Activated CD4-positive, CD25-positive, alpha-beta regulatory T cell (primary cell): ENCODE data around the gene DYNLT1.
"Not testable (repeated sequence)": the region's sequence is repeated elsewhere in the genome, so short reads cannot be mapped to it uniquely, and the experiment has no call there.

Source experiments
- DNase-seq, 4 experiments: peaks; one replicate each; lab custom pipeline; 2025; lab: John Stamatoyannopoulos, UW

The DYNLT1 gene

DNA sequence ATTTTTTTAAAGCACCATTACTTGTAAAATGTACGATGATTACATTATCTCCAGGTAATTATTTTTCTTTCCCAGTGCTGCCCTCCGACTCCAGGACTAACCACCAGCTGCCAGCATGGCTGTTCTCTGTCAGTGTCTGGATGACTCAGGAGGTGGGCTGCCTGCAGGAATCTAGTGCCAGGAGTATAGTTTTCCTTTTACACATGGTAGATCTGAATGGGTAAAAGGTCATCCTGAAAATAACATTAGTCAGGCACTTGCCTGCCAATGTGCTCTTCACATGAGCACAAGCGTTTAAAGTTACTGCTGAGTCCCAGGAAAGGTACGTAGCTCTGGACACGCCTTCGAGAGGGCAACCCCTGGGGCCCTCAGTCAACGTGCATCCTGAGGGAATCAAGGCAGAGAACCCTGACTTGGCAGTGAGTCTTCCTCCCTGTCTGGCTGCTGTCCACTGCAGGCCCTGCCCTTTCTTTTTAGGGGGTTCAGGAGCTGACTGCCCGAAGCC is 2.4 kb downstream of the DYNLT1 start:
- no peak for DNase-seq

DNA sequence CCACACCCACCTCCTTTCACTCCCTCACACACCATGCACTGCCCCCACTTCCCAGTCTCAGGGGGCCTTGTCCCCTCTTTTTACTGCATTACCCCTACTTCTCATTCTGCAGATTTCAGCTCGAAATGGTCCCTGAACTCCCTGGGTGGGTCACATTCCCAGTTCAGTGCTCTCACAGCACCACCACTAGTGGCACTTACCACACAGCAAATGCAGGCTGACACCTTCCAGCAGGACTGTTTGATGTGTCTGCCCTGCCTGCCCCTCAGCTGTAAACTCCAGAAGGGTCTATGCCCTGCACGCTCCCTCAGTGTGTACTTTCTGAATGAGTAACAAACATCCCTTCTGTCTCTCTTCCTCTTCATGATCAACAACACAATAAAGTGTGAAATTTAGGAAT is 4.0 kb downstream of the DYNLT1 start:
- DNase-seq, result no peak

DNA sequence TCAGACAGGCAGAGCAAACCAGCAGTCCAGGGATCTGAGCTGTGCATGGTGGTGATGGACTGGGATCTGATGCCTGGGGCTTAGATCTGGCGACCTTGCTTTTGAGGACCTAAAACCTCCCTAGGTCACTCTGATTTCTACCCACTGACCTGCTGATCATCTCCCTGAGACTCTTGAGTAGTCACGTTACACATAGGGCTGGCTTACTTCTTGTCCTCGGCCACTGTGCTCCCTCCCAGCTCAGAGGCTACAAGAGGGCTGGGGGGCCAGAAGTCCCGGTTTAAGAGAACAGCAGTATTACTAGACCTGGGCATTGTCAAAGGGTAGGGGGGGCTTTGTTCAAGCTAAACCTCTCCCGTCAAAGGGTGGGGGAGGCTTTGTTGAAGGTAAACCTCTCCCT is 5.5 kb downstream of the DYNLT1 start:
- DNase-seq, result no peak

DNA sequence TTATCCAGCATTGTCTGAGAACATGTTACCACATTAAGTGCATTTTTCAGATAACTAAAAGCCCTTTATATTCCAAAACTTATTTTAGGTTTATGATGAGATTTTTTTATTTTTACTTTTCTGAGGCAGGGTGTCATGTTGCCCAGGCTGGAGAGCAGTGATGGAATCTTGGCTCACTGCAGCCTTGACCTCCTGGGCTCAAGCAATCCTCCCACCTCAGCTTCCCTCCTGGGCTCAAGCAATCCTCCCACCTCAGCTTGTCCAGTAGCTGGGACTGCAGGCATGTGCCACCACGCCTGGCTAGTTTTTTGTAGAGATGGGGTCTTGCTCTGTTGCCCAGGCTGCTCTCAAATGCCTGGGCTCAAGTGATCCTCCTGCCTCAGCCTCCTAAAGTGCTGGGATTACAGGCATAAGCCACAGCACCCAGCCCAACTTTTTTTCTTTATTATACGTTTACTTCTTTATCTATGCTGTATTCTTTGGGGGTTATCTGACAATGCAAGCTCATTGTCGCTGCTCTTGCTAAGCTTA is 6.2 kb downstream of the DYNLT1 start:
- no peak for DNase-seq

DNA sequence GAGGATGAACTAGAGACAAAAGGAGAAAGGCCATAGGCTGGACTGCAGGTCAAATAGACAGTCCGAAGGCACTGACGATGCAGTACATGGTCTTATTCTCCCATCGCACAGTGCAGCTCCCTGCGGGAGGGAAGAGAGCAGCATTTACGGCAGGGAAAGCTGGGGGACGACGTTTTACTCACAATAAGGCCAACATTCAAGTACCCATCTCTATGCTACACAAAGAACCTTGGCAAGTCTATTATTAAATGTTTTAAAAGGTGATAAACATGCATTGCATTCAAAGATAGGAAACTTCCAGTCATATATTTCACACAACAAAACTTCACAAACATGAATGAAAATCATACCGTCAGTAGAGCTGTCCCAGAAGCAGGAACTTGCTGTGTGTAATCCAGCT is 7.8 kb downstream of the DYNLT1 start:
- DNase-seq, result no peak

DNA sequence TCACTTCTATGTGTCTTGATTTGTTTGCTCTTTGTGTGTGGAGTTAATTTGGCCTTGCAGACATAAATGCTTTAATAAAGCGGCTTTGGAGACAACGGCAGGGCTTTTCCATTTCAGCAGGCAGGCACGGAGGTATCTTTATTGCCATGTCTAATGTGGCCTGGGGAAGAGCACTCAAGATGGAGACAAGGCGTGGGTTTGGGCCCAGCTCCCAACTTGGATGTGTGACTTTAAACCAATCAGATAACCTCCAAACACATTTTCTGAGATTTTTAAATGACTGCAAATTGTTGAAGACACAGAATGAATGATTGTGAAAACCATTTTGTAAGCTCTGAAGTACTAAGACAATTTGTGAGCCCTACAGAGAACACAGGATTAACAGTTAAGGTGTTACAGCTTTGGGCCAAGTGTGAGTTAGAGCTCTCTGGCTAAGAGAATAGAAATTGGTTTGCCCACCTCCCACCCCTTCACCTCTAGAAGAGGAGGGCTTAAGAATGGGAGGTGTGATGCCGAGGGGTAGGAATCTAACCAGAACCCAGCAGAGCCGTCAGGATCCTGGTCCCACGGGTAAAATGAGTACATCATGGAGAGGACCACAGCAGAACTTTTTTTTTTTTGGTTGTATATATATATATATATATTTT is 9.0 kb downstream of the DYNLT1 start:
- no peak for DNase-seq

DNA sequence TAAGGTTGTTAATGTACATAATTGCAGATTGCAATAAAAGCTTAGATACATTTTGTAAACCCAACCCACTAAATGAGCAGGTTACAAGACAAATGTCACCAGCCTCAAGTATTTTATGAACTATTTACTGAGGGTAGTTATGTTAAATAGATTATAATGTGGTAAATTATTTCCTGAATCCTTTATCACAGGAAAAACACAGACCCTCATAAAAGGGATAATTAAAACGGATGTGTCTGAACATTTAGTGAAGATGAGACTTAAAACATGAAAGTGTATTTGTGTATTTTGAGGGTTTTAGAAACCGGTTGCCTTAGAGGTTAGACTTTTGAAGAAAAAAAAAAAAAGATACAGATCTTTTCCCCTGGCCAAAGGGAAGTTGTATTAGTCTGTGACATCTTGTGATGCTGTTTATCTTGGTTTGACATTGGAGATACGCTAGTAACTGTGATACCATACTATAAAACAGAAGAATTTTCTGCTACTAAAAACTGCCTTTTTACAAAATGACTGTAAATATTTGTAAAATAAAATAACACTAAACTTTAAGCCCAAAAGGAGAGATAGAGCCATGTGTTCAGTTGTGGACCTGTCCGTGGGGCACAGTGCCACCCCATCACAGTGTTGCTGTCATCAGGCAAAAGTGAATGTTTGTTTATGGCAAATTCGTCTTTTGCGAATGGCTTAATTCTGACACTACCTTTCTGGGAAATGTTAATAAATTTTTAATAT is 9.7 kb downstream of the DYNLT1 start:
- DNase-seq, result no peak

DNA sequence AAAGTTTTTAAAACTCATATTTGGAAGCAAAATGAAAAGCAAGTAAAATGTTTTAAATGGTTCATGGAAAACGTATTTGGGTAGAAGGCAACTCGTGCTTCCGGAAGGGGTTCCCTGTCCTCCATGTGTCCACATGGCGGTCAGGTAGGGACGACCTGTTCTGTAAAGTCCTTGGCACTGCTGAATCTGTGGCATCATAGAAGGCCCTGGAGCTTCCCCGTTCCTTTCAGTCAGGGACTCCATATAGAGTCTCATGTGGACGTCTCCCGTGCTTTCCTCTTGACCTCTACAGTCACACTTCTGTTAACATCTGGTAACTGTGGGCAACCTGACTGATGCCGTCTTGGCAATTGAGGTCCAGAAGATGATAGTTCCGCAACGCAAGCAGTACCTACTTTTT is 11.4 kb downstream of the DYNLT1 start:
- DNase-seq, result no peak

DNA sequence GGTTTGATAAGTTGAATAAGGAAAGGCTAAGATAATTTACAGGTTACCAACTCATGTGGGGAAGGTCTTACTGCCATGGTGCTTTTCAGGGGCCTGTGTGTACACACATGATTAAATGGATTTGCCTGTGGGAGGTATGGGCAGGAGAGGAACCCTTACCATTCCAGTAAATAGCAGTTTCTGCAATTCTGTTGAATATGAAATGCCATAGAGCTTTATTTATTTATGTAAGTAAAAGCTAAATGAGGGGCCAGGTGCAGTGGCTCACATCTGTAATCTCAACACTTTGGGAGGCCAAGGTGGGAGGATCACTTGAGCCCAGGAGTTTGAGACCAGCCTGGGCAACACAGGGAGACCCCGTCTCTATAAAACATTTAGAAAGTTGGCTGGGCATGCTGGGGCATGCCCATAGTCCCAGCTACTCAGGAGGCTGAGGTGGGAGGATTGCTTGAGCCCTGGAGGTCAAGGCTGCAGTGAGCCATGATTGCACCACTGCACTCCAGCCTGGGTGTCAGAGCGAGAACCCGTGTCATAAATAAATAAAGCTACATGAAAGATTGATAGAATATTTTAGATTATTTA is 11.9 kb downstream of the DYNLT1 start:
- DNase-seq, result not testable (repeated sequence)

DNA sequence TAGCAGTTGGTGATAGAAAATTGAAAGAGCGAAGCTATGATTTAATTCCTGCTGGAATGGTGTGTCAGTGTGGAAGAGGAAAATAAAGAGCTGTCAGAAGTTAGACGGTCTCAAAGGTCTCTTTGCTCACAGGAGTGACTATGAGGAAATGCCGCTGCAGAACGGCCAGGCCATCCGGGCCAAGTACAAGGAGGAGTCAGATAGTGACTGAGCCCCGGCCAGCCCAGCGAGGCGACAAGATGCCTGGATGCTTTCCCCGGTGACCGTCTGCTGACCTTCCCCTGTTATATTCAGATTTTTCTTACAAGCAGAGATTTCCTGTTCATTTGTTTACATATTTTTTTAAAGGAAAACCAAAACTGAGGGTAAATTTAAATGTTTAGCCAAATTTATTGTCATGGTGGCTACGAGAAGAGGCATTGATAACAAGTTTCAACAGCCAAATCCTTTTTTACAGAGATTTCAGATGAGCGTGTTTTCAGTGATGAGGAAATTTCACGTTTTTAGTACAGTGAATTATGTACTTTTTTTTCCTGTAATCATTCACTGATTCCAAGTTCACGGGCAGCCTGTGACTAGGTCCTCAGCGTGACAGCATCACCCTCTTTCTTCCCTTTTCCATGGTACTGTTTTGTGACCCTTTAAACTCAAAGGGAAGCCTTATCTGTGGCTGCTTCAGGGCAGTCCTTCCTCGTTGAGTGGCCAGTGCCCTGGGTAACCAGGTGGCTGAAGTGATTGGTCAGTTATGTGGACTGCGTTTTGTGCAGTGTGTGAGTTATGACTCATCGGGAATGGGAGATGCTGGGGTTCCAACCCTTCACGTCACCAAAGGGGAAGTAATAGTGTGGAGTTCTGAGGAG is 12.6 kb downstream of the DYNLT1 start:
- DNase-seq, result no peak

DNA sequence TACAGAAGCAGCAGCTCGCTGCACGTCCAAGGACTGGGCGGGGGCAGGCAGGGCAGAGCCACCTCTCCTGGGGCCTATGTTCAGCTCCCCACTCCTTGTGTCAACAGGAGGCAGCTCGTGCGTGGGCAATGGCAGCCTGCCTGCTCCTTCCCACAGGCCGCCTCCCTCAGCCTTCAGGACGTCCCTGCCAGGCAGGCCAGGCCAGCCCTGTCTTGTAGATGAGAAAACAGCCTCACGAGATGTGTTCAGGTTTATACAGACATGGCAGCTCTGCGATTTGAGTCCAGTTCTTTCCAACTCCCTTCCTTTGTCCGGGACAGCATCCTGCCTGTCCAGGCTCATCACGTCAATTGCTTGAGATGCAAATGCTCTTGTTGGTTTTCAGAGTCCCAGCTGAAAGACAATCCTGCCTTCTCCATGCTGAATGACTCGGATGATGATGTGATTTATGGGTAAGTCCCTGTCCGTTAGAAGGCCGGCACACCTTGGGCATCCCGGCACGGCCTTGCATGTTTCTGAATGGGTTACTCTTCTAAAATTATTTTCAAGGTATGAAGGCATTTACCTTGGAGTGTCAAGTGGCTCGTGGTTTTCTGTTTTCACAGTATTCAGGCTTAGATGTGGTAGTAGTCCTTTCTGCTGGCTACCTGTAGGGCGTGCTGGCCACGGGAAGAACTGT is 13.5 kb downstream of the DYNLT1 start:
- DNase-seq, result no peak

DNA sequence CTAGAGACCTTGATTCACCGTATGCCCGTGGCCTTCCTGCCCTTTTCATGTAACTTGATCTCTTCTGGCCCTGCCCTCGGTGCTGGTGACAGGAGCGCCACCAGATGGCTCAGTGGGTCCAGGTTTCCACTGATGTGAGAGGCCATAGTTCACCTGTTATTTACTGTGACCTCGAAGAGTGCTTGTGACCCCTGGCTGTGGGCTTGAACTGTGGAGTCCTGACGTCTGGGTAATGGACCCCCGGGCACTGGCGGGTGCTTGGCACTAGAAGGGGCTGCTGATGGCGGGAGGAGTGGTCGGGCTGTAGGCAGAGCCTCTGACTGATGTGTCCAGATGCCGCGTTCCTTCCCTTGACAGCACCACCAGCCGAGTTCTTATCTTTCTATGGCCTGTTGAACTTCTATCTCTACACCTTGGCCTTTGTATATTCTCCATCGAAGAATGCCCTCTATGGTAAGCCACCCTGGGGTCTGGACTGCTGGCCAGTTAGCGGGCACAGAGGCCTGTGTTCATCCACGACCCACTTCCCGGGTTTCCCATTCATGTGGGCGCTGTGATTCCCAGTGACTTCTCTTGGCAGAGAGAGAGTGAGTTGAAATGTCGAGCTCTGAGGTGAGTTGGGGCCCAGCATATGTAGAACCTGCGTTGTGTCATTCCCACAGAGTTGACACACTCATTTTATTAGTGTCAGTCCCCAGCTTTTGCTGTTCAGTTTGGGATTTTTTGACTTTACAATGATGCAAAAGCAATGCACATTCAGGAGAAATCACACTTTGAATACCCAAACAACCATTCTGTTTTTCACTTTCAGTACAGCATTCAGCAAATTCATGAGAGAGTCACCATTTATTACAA is 14.9 kb downstream of the DYNLT1 start:
- DNase-seq, result peak in 1 of 4 experiments; percentile 9

DNA sequence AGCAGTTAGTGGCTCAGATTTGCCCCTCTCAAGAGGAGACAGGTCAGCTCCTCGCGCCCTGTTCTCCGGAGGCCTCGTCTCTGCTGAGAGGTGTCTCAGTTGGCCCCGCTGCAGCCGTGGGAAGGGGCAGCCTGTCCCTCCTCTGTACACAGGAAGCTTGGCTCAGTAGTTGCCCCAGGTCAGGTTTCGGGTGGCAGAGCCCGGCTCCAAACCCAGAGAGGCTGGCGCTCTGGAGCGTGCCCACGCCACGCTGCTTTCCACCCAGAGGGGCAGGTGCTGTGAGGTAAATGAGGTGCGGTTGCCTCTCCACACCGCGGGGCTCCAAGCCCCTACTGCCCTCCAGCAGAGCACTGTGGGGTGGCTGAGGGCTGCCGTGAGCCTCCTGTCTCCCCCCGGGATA is 16.0 kb downstream of the DYNLT1 start:
- DNase-seq, result no peak

DNA sequence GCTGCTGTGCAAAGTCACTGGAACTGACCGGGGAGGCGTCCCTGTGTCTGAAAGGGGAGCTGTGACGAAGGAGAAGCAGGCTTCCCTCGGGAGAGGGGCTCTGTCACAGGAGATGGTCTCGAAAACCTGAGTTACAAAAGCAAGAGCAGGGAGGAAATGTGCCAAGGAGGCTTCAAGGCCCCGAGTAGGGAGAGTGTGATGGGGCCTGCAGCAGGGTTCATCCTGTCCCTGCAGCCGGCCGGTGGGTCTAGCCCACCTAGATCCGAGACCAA is 16.7 kb downstream of the DYNLT1 start:
- DNase-seq, result no peak

DNA sequence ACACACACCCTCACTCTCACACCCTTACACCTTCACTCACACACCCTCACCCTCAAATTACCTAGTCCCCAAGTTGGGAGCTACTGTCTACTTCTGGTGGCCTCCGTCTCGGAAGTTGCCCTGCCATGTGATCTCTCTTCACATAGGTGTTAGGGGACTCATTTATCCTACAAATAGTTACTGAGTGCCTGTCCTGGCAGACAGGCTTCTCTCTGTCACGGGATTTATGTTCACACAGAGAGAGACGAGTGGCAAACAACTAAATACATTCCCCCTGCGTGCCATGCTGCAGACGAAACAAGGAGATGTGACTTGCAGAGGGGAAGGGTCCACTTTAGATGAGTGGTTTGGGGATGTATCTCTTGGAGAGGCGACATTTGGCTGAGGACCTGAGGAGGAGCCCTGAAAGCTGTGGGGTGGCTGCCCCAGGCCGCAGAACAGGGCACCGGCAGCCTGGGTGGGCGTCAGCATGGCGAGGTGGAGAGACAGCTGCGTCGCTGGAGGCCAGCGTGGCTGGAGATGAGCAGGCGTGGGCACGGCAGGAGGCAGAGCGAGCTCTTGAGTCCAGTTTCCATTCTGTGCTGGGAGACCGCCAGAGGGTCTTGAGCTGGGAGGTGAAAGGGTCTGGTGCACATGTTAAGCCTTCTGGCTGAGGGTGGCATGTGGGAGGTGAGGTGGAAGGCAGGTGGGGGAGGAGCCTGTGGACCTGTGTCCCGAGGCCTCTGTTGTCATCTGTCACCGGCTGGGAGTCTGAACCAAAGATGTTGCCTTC is 17.2 kb downstream of the DYNLT1 start:
- DNase-seq, result no peak

DNA sequence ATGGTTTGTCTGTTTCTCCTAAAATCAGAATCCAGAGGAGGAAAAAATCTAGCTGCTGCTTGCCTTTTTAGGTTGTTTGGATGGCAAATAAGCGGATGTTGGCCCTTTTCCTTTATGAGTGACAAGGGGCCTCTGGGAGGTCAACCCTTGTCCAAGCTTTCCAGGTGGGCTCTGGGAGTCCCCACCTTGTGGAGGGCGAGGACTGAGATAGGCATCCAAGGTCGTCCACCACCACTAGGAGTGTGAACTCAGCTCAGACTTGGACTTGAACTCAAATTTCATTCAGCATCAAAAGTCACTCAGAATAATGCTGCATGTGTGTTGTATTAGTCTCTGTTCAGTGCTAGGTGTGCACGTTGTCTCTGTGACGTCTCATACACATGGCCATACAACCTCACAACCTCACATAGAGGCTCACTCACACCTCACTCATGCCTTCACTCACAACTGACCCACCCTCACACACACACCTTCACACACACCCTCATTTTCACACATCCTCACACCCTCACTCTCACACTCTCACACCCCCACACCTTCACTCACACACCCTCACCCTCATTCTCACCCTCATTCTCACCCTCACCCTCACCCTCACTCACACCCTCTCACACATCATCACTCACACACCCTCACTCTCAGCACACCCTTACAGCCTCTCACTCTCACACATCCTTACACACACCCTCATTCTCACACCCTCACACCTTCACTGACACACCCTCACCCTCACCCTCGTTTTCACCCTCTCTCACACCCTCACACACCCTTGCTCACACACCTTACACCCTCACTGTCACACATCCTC is 18.0 kb downstream of the DYNLT1 start:
- no peak for DNase-seq

DNA sequence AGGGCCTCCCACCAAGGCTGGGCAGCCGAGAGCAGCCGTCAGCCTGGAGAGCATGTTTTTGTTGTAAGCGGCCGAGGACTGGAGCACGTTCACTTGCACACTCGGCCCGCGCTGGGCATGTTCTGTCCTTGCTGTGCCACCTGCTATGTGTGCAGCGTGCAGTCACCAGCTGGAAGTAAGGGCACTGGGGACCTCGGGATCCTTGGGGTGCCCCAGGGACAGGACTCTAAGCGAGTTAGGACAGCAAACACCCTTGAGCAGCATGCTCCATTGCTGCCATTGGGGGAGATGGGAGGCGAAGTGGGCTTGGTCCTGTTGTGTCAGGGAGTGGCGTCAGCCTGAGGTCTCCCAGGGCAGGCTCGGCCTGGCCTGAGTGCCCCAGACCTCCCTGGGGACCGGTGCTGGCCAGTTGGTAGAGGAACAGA is 18.6 kb downstream of the DYNLT1 start:
- no peak for DNase-seq

DNA sequence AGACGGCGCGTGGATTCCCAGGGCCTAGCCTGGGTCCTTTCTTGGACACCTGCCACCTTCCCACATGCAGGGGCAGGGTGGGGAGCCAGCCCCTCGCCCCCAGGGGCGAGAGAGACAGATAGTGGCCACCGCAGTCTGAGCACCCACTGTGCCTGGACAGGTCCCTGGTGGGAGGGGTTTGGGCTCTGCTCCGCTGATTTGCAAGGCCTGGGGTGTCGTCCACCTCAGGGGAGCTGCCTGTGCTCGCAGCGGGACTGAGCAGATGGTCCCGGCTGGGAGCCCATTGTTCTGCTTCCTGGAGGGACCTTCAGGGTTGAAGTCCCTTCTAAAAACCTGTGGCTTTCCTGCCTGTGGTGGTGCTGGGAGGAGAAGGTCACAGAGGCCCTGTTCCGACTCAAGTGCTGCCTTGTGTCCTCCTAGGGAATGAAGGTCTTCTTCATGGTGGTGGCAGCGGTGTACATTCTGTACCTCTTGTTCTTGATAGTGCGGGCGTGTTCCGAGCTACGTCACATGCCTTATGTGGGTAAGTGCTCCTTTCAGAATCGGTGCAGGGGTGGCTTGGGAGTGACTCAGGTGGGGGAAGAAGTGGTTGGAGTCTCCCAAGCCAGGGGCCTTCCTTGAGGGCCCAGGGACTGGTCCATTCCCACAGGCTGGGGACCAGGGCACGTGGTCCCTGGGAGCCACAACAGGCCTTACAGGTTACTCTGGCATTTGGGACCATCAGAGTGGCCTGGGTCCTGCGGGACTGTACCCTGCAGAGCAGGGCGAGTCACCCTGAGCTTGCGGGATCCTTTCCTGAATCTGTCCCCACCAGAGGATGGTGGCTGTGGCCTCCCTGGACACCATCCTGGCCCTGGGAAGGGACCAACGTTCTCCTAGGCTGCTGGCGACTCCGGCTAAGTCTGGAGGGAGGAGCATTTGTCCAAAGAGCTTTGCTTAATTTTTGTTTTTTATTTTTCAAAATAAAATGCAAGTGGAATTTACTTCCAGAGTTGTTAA is 19.6 kb downstream of the DYNLT1 start:
- DNase-seq, result no peak
